ENCODE measurements around the gene PCDHGB1.

DNA sequence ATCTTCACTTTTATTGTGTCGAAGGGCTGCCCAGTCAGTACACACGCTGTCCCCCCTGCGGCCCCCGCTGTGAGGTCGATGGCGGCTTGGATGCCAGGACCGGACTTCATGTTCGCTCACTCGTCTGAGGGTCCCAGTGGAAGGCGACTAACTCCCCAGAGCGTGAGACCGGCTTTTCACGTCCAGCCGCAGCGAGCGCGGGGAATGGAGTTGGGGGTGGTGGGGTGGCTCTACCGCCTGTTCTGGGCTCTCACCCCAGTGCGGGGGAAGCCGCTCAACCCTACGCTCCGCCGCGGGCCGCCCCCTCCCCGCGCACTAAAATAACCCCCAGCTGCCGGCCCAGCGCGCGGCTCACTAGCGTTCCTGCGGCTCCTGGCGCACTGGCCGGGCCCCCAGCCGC, 46.1 kb upstream of the PCDHGB1 start, which contains the start of gene SLC25A2:
- TF ChIP-seq, protein P1, sequence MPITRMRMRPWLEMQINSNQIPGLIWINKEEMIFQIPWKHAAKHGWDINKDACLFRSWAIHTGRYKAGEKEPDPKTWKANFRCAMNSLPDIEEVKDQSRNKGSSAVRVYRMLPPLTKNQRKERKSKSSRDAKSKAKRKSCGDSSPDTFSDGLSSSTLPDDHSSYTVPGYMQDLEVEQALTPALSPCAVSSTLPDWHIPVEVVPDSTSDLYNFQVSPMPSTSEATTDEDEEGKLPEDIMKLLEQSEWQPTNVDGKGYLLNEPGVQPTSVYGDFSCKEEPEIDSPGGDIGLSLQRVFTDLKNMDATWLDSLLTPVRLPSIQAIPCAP (CRISPR knock-in tag; IDR thresholded peaks at IDR 0.05) = no peak
- TF ChIP-seq, protein P2, sequence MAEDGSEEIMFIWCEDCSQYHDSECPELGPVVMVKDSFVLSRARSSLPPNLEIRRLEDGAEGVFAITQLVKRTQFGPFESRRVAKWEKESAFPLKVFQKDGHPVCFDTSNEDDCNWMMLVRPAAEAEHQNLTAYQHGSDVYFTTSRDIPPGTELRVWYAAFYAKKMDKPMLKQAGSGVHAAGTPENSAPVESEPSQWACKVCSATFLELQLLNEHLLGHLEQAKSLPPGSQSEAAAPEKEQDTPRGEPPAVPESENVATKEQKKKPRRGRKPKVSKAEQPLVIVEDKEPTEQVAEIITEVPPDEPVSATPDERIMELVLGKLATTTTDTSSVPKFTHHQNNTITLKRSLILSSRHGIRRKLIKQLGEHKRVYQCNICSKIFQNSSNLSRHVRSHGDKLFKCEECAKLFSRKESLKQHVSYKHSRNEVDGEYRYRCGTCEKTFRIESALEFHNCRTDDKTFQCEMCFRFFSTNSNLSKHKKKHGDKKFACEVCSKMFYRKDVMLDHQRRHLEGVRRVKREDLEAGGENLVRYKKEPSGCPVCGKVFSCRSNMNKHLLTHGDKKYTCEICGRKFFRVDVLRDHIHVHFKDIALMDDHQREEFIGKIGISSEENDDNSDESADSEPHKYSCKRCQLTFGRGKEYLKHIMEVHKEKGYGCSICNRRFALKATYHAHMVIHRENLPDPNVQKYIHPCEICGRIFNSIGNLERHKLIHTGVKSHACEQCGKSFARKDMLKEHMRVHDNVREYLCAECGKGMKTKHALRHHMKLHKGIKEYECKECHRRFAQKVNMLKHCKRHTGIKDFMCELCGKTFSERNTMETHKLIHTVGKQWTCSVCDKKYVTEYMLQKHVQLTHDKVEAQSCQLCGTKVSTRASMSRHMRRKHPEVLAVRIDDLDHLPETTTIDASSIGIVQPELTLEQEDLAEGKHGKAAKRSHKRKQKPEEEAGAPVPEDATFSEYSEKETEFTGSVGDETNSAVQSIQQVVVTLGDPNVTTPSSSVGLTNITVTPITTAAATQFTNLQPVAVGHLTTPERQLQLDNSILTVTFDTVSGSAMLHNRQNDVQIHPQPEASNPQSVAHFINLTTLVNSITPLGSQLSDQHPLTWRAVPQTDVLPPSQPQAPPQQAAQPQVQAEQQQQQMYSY (CRISPR knock-in tag; IDR thresholded peaks at IDR 0.05) = no peak
- TF ChIP-seq SP1 (CRISPR knock-in tag; conservative IDR thresholded peaks at IDR 0.05) (no peak), CTCF (IDR thresholded peaks at IDR 0.05) (no peak), SMAD3 (CRISPR knock-in tag; IDR thresholded peaks at IDR 0.05; ENCODE audit: borderline replicate concordance) (no peak), MXD4 (CRISPR knock-in tag; IDR thresholded peaks at IDR 0.05; ENCODE audit: borderline replicate concordance) (no peak), ZBTB21 (CRISPR knock-in tag; IDR thresholded peaks at IDR 0.05; ENCODE audit: borderline replicate concordance) (no peak), ZNF317 (CRISPR knock-in tag; IDR thresholded peaks at IDR 0.05; ENCODE audit: borderline replicate concordance, low read depth) (no peak), GABPB1 (CRISPR knock-in tag; IDR thresholded peaks at IDR 0.05) (no peak), NFE2L1 (CRISPR knock-in tag; IDR thresholded peaks at IDR 0.05) (no peak)
- TF ChIP-seq, protein P3, sequence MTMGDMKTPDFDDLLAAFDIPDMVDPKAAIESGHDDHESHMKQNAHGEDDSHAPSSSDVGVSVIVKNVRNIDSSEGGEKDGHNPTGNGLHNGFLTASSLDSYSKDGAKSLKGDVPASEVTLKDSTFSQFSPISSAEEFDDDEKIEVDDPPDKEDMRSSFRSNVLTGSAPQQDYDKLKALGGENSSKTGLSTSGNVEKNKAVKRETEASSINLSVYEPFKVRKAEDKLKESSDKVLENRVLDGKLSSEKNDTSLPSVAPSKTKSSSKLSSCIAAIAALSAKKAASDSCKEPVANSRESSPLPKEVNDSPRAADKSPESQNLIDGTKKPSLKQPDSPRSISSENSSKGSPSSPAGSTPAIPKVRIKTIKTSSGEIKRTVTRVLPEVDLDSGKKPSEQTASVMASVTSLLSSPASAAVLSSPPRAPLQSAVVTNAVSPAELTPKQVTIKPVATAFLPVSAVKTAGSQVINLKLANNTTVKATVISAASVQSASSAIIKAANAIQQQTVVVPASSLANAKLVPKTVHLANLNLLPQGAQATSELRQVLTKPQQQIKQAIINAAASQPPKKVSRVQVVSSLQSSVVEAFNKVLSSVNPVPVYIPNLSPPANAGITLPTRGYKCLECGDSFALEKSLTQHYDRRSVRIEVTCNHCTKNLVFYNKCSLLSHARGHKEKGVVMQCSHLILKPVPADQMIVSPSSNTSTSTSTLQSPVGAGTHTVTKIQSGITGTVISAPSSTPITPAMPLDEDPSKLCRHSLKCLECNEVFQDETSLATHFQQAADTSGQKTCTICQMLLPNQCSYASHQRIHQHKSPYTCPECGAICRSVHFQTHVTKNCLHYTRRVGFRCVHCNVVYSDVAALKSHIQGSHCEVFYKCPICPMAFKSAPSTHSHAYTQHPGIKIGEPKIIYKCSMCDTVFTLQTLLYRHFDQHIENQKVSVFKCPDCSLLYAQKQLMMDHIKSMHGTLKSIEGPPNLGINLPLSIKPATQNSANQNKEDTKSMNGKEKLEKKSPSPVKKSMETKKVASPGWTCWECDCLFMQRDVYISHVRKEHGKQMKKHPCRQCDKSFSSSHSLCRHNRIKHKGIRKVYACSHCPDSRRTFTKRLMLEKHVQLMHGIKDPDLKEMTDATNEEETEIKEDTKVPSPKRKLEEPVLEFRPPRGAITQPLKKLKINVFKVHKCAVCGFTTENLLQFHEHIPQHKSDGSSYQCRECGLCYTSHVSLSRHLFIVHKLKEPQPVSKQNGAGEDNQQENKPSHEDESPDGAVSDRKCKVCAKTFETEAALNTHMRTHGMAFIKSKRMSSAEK (CRISPR knock-in tag; IDR thresholded peaks at IDR 0.05; ENCODE audit: borderline replicate concordance) = no peak

All from WTC11 (cell line).